Gastroesophageal sphincter (tissue), 4 donors: ENCODE data around the gene UBE2E2. TPM values are rescaled to one million over a fixed set of nuclear protein-coding genes. Genes with fewer than 3 reads are reported as not detected.
"Not testable (repeated sequence)": the region's sequence is repeated elsewhere in the genome, so short reads cannot be mapped to it uniquely, and the experiment has no call there.

Experiments
- ATAC-seq: fragments of 150-250 bp; one replicate; pipeline ENCODE4 v1.9.1; 2016; ENCODE audit warnings: mild to moderate bottlenecking, moderate library complexity
- H3K27ac ChIP-seq, 4 donors: fragments of 200-600 bp; sonication (generic) in 3 of 4; 1 replicate in 3 of 4; 2 replicates in 1 of 4; pipeline ENCODE4 v1.5.1; 2016 to 2019
- H3K27me3 ChIP-seq: fragments of 200-600 bp; sonication (generic); one replicate; pipeline ENCODE4 v1.5.1; 2019
- H3K36me3 ChIP-seq, 2 donors: fragments of 200-600 bp; sonication (generic); one replicate each; pipeline ENCODE4 v1.5.1; 2019; ENCODE audit warnings: control low read depth in 1 of 2
- H3K4me1 ChIP-seq, 3 donors: fragments of 200-600 bp; sonication (generic); 1 replicate in 2 of 3; 2 replicates in 1 of 3; pipeline ENCODE4 v1.5.1; 2016 to 2019; ENCODE audit warnings: control low read depth in 2 of 3
- H3K4me3 ChIP-seq, 2 donors: fragments of 200-600 bp; sonication (generic); one replicate each; pipeline ENCODE4 v1.5.1; 2019; ENCODE audit warnings: mild to moderate bottlenecking in 1 of 2, moderate library complexity in 1 of 2
- H3K9me3 ChIP-seq, 3 donors: fragments of 200-600 bp; sonication (generic); one replicate each; pipeline ENCODE4 v1.5.1; 2017 to 2019; ENCODE audit warnings: control low read depth in 2 of 3
- CTCF ChIP-seq, 4 experiments: fragments of 200-600 bp in 2 of 4; fragments of 450-650 bp in 2 of 4; sonication (generic) in 1 of 4; IDR thresholded peaks; one replicate each; pipeline ENCODE4 v1.5.1; 2017 to 2019; ENCODE audit warnings: antibody characterized with exemption in 4 of 4, mild to moderate bottlenecking in 2 of 4, moderate library complexity in 2 of 4
- EP300 ChIP-seq: sonication (generic); formaldehyde crosslinking; IDR thresholded peaks from one replicate; pipeline ENCODE4 v1.6.1; 2017; ENCODE audit warnings: antibody characterized with exemption, mild to moderate bottlenecking
- POLR2A ChIP-seq, 2 donors: fragments of 450-650 bp; IDR thresholded peaks; one replicate each; pipeline ENCODE4 v1.6.1; 2017; ENCODE audit warnings: antibody characterized with exemption in 2 of 2, mild to moderate bottlenecking in 2 of 2, moderate library complexity in 1 of 2
- POLR2AphosphoS5 ChIP-seq: sonication (generic); formaldehyde crosslinking; IDR thresholded peaks from one replicate; pipeline ENCODE4 v1.6.1; 2017; ENCODE audit warnings: antibody characterized with exemption
- WGBS, 2 donors: methylation state at CpG; one replicate each; pipeline ENCODE4 v1.1.5; 2018; ENCODE audit warnings: low coverage in 1 of 2; 5-methylcytosine and 5-hydroxymethylcytosine counted together
- total RNA-seq, 4 donors: library from RNA; depleted of rRNA; stranded (reverse); fragments of >200 nt; gene quantifications; one replicate each; pipeline ENCODE4 v1.1.0, GENCODE V29; 2016

UBE2E2 gene
- total RNA-seq, 4 donors from 2014 or later, result 35.8 to 114 (median 70.2) TPM

GRCh38 chr3:23344886-23345285 is 141.8 kb downstream of the UBE2E2 start:
- no peak for ATAC-seq
- no peaks in the 10 kb centered on the region for H3K27me3 ChIP-seq
- H3K27ac ChIP-seq, result no peak overlapping the region
- no peak overlapping the region for H3K4me3 ChIP-seq
- H3K4me1 ChIP-seq, result peaks cover 0 to 16% (median 0%) of the 10 kb centered on the region in 3 donors
- H3K36me3 ChIP-seq, result no peaks in the 10 kb centered on the region
- no peaks in the 10 kb centered on the region for H3K9me3 ChIP-seq
- TF ChIP-seq POLR2A (IDR thresholded peaks at IDR 0.05) (no peak), CTCF (IDR thresholded peaks at IDR 0.05) (no peak), POLR2AphosphoS5 (no peak), EP300 (no peak)
- 80 to 83% methylated on average over 1 of the region's 1 CpG for WGBS, 2 donors

- not testable (repeated sequence) for H3K9me3 ChIP-seq, H3K4me3 ChIP-seq, H3K36me3 ChIP-seq, H3K27ac ChIP-seq, H3K4me1 ChIP-seq, H3K27me3 ChIP-seq, ATAC-seq
- 100% methylated on average over 9 of the region's 15 CpGs; no CpG with 5 or more reads in 1 of the 2 donors for WGBS, 2 donors
Observed at GRCh38 chr3:23349444-23349843, 146.3 kb downstream of the UBE2E2 start.

- Histone ChIP-seq H3K27ac (no peak overlapping the region), H3K4me3 (no peak overlapping the region), H3K9me3 (no peaks in the 10 kb centered on the region), H3K36me3 (no peaks in the 10 kb centered on the region), H3K4me1 (no peaks in the 10 kb centered on the region), H3K27me3 (no peaks in the 10 kb centered on the region)
- TF ChIP-seq EP300 (no peak), POLR2A (IDR thresholded peaks at IDR 0.05) (no peak), POLR2AphosphoS5 (no peak), CTCF (IDR thresholded peaks at IDR 0.05) (no peak)
- 62 to 91% methylated on average over 2 to 3 of the region's 3 CpGs for WGBS, 2 donors
- ATAC-seq, result no peak
Observed at GRCh38 chr3:23356169-23356568, 153.0 kb downstream of the UBE2E2 start.

- H3K27ac ChIP-seq, result no peak overlapping the region
- H3K36me3 ChIP-seq, result no peaks in the 10 kb centered on the region
- WGBS, 2 donors, result 94 to 95% methylated on average over 2 to 3 of the region's 3 CpGs
- H3K9me3 ChIP-seq, result no peaks in the 10 kb centered on the region
- no peak for TF ChIP-seq CTCF (IDR thresholded peaks at IDR 0.05)
- TF ChIP-seq POLR2AphosphoS5, result no peak
- no peak for TF ChIP-seq EP300
- TF ChIP-seq POLR2A (IDR thresholded peaks at IDR 0.05), result no peak
- H3K27me3 ChIP-seq, result no peaks in the 10 kb centered on the region
- H3K4me1 ChIP-seq, result no peaks in the 10 kb centered on the region
- H3K4me3 ChIP-seq, result no peak overlapping the region
- no peak for ATAC-seq
Observed at GRCh38 chr3:23356923-23357322, 153.8 kb downstream of the UBE2E2 start.

- Histone ChIP-seq H3K4me1 (no peaks in the 10 kb centered on the region), H3K9me3 (no peaks in the 10 kb centered on the region), H3K27ac (no peak overlapping the region), H3K36me3 (no peaks in the 10 kb centered on the region), H3K27me3 (no peaks in the 10 kb centered on the region), H3K4me3 (no peak overlapping the region)
- TF ChIP-seq EP300 (no peak), POLR2A (IDR thresholded peaks at IDR 0.05) (no peak), CTCF (IDR thresholded peaks at IDR 0.05) (no peak), POLR2AphosphoS5 (no peak)
- no peak for ATAC-seq
Observed at GRCh38 chr3:23359116-23359515, 156.0 kb downstream of the UBE2E2 start.

- no peaks in the 10 kb centered on the region for H3K27me3 ChIP-seq
- H3K36me3 ChIP-seq, result no peaks in the 10 kb centered on the region
- H3K9me3 ChIP-seq, result no peaks in the 10 kb centered on the region
- H3K4me1 ChIP-seq, result no peaks in the 10 kb centered on the region
- no peak for TF ChIP-seq EP300
- TF ChIP-seq POLR2A (IDR thresholded peaks at IDR 0.05), result no peak
- TF ChIP-seq CTCF (IDR thresholded peaks at IDR 0.05), result no peak
- TF ChIP-seq POLR2AphosphoS5, result no peak
- ATAC-seq, result no peak
- H3K4me3 ChIP-seq, result no peak overlapping the region
- WGBS, 2 donors, result 71 to 80% methylated on average over 1 of the region's 2 CpGs
- no peak overlapping the region for H3K27ac ChIP-seq
Observed at GRCh38 chr3:23365066-23365465, 161.9 kb downstream of the UBE2E2 start.
